ENCODE data around the gene IRF2BPL. TPM values are rescaled to one million over a fixed set of nuclear protein-coding genes. Genes with fewer than 3 reads are reported as not detected.

The IRF2BPL gene
- total RNA-seq, 1 donor from 2014 or later = 26.7 TPM

GRCh38 chr14:77053046-77053841 lies 24.7 kb upstream of the IRF2BPL start:
- peak; percentile 45 for DNase-seq

- DNase-seq = no peak
These were observed 24.0 kb upstream of the IRF2BPL start for GRCh38 chr14:77052281-77053044.

GRCh38 chr14:77051116-77051515 lies 22.6 kb upstream of the IRF2BPL start:
- DNase-seq = no peak

GRCh38 chr14:77046721-77047120 lies 18.2 kb upstream of the IRF2BPL start:
- DNase-seq = no peak

GRCh38 chr14:77045238-77046162 lies 17.0 kb upstream of the IRF2BPL start:
- peak; percentile 68 for DNase-seq

GRCh38 chr14:77044783-77045237 lies 16.3 kb upstream of the IRF2BPL start:
- peak; percentile 85 for DNase-seq

- no peak for DNase-seq
These were observed 15.5 kb upstream of the IRF2BPL start for GRCh38 chr14:77043984-77044485.

GRCh38 chr14:77043177-77043983 lies 14.9 kb upstream of the IRF2BPL start:
- peak; percentile 94 for DNase-seq

- peak; percentile 38 for DNase-seq
These were observed 13.5 kb upstream of the IRF2BPL start for GRCh38 chr14:77041881-77042545.

- peak; percentile 89 for DNase-seq
These were observed 12.5 kb upstream of the IRF2BPL start for GRCh38 chr14:77040741-77041653.

- DNase-seq = peak; percentile 100
These were observed 11.7 kb upstream of the IRF2BPL start for GRCh38 chr14:77040059-77040740.

- peak; percentile 84 for DNase-seq
These were observed 11.0 kb upstream of the IRF2BPL start for GRCh38 chr14:77039285-77040058.

GRCh38 chr14:77037938-77038568 lies 9.5 kb upstream of the IRF2BPL start:
- DNase-seq = no peak

- DNase-seq = peak; percentile 30
These were observed 8.9 kb upstream of the IRF2BPL start for GRCh38 chr14:77037215-77037937.

- DNase-seq = no peak
These were observed 8.1 kb upstream of the IRF2BPL start for GRCh38 chr14:77036484-77037214.

- DNase-seq = no peak
These were observed 6.8 kb upstream of the IRF2BPL start for GRCh38 chr14:77035267-77035666.

All from skin of body (tissue), 2 donors.